ENCODE measurements around the gene TIMM29.
"Not testable (repeated sequence)": the region's sequence is repeated elsewhere in the genome, so short reads cannot be mapped to it uniquely, and the experiment has no call there.

- TF ChIP-seq CTCF (conservative IDR thresholded peaks at IDR 0.05 in 1 of 2, IDR thresholded peaks at IDR 0.05 in 1 of 2; ENCODE audit: extremely low read depth in 1 of 2, insufficient read depth in 1 of 2, low read depth in 1 of 2, low read length in 2 of 2); EZH2 (IDR thresholded peaks at IDR 0.05; ENCODE audit: borderline replicate concordance, low read length): not testable (repeated sequence)
Observed at GRCh38 chr19:10959277-10959968, 30.8 kb downstream of the TIMM29 start.
